NCI-H1694 treated with DMSO at 0.1 percent for 48 hours (cell line): ENCODE measurements around the gene NENF.

ENCODE experiments used
- DNase-seq: peaks from one replicate; lab custom pipeline; 2025; lab: John Stamatoyannopoulos, UW

NENF gene

GRCh38 chr1:212482006-212482636 lies 49.4 kb downstream of the NENF start:
- no peak for DNase-seq

GRCh38 chr1:212482637-212483441 lies 50.1 kb downstream of the NENF start:
- DNase-seq: no peak

- no peak for DNase-seq
Observed at GRCh38 chr1:212484701-212485570, 52.2 kb downstream of the NENF start.

- DNase-seq: no peak
Observed at GRCh38 chr1:212485571-212485912, 52.8 kb downstream of the NENF start.

GRCh38 chr1:212485913-212486618 lies 53.3 kb downstream of the NENF start:
- DNase-seq: no peak

- no peak for DNase-seq
Observed at GRCh38 chr1:212486619-212486975, 53.9 kb downstream of the NENF start.

- no peak for DNase-seq
Observed at GRCh38 chr1:212487286-212487685, 54.6 kb downstream of the NENF start.

GRCh38 chr1:212487774-212488435 lies 55.2 kb downstream of the NENF start:
- no peak for DNase-seq

- DNase-seq: no peak
Observed at GRCh38 chr1:212488436-212489283, 55.9 kb downstream of the NENF start.

GRCh38 chr1:212489284-212489859 lies 56.7 kb downstream of the NENF start:
- DNase-seq: no peak

GRCh38 chr1:212490276-212490675 lies 57.6 kb downstream of the NENF start:
- DNase-seq: no peak

- no peak for DNase-seq
Observed at GRCh38 chr1:212491454-212491853, 58.7 kb downstream of the NENF start.
